Sigmoid colon (tissue), 4 donors: ENCODE data around the gene SYT15.
"Not testable (repeated sequence)": the region's sequence is repeated elsewhere in the genome, so short reads cannot be mapped to it uniquely, and the experiment has no call there.

Source experiments
- EP300 ChIP-seq, 4 donors: sonication (generic); formaldehyde crosslinking; IDR thresholded peaks; one replicate each; pipeline ENCODE4 v1.6.1; 2017; ENCODE audit warnings: antibody characterized with exemption in 4 of 4
- POLR2A ChIP-seq, 2 donors: fragments of 450-650 bp; IDR thresholded peaks; one replicate each; pipeline ENCODE4 v1.6.1; 2016; ENCODE audit warnings: antibody characterized with exemption in 2 of 2, mild to moderate bottlenecking in 2 of 2, moderate library complexity in 2 of 2
- POLR2AphosphoS5 ChIP-seq, 4 donors: sonication (generic); formaldehyde crosslinking; IDR thresholded peaks; one replicate each; pipeline ENCODE4 v1.6.1; 2017; ENCODE audit warnings: antibody characterized with exemption in 4 of 4
- TF ChIP-seq, protein P1 (sequence below), 4 experiments: fragments of 450-650 bp in 3 of 4; fragments of 200-600 bp in 1 of 4; IDR thresholded peaks; one replicate each; pipeline ENCODE4 v1.5.1; 2016 to 2019; ENCODE audit warnings: antibody characterized with exemption in 4 of 4, mild to moderate bottlenecking in 3 of 4, moderate library complexity in 2 of 4

DNA sequence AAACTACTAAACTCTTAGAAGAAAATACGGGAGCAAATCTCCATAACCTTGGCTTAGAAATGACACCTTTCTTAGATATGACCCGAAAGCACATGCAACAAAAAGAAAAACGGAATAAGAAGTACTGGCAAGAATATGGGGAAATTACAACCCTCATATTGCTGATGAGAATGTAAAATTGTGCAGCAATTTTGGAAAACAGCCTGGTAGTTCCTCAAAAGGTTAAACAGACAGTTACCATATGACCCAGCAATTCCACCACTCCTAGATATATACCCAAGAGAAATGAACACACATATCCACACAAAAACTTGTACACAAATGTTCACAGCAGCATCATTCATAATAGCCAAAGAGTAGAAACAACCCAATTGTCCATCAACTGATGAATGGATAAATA is 37.3 kb downstream of the SYT15 start:
- TF ChIP-seq, protein P1, sequence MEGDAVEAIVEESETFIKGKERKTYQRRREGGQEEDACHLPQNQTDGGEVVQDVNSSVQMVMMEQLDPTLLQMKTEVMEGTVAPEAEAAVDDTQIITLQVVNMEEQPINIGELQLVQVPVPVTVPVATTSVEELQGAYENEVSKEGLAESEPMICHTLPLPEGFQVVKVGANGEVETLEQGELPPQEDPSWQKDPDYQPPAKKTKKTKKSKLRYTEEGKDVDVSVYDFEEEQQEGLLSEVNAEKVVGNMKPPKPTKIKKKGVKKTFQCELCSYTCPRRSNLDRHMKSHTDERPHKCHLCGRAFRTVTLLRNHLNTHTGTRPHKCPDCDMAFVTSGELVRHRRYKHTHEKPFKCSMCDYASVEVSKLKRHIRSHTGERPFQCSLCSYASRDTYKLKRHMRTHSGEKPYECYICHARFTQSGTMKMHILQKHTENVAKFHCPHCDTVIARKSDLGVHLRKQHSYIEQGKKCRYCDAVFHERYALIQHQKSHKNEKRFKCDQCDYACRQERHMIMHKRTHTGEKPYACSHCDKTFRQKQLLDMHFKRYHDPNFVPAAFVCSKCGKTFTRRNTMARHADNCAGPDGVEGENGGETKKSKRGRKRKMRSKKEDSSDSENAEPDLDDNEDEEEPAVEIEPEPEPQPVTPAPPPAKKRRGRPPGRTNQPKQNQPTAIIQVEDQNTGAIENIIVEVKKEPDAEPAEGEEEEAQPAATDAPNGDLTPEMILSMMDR (IDR thresholded peaks at IDR 0.05) = not testable (repeated sequence)
- TF ChIP-seq POLR2AphosphoS5, POLR2A, EP300 (IDR thresholded peaks at IDR 0.05): not testable (repeated sequence)
